Cardiac fibroblast (primary cell): Measurements from ENCODE around the gene TENT4B.

ENCODE experiments used
- DNase-seq, 2 donors: peaks; one replicate each; pipeline versions ENCODE4 v3.0.0 to v3.0.0-alpha.2; 2010; ENCODE audit warnings: low read depth in 2 of 2
- H3K4me3 ChIP-seq, 2 donors: replicated peaks in 1 of 2; 1 replicate in 1 of 2; 2 replicates in 1 of 2; pipeline ENCODE4 v1.5.1; 2011; ENCODE audit warnings: low read depth in 2 of 2, low read length in 2 of 2, mild to moderate bottlenecking in 2 of 2, moderate library complexity in 1 of 2
- CTCF ChIP-seq: IDR thresholded peaks from one replicate; pipeline ENCODE4 v1.5.1; 2011; ENCODE audit warnings: low read depth, mild to moderate bottlenecking, low read length, inconsistent platforms

TENT4B gene

GRCh38 chr16:50272687-50273381 is 119.7 kb downstream of the TENT4B start:
- no peak overlapping the region for H3K4me3 ChIP-seq
- DNase-seq: no peak
- TF ChIP-seq CTCF: no peak

GRCh38 chr16:50273382-50273690 is 120.2 kb downstream of the TENT4B start:
- H3K4me3 ChIP-seq: no peak overlapping the region
- no peak for TF ChIP-seq CTCF
- DNase-seq: no peak

- no peak overlapping the region for H3K4me3 ChIP-seq
- no peak for DNase-seq
- no peak for TF ChIP-seq CTCF
Observed at GRCh38 chr16:50273888-50274325, 120.8 kb downstream of the TENT4B start.

- no peak for TF ChIP-seq CTCF
- H3K4me3 ChIP-seq: no peak overlapping the region
- DNase-seq: no peak
Observed at GRCh38 chr16:50274326-50275097, 121.4 kb downstream of the TENT4B start.

GRCh38 chr16:50275098-50275415 is 122.0 kb downstream of the TENT4B start:
- DNase-seq: no peak
- TF ChIP-seq CTCF: no peak
- H3K4me3 ChIP-seq: no peak overlapping the region

- H3K4me3 ChIP-seq: no peak overlapping the region
- DNase-seq: no peak
- no peak for TF ChIP-seq CTCF
Observed at GRCh38 chr16:50275428-50276325, 122.6 kb downstream of the TENT4B start.
